Keratinocyte (primary cell): ENCODE measurements around the gene RUNX1. TPM values are rescaled to one million over a fixed set of nuclear protein-coding genes. Genes with fewer than 3 reads are reported as not detected.

Experiments
- DNase-seq: peaks from one replicate; pipeline ENCODE4 v3.0.0-alpha.2; 2011; ENCODE audit warnings: low read depth, missing footprints, low spot score
- FAIRE-seq: peaks from 2 replicates; lab custom pipeline; 2011; peaks lifted over from hg19 to GRCh38; lab: Jason Lieb, UNC
- H2AFZ ChIP-seq: 2 replicates; pipeline ENCODE4 v1.6.0; 2012; ENCODE audit warnings: low read length, control low read depth, inconsistent platforms; ENCODE audit not compliant: control insufficient read depth
- H3K27ac ChIP-seq: 2 replicates; pipeline ENCODE4 v1.5.1; 2011; ENCODE audit warnings: low read length; ENCODE audit not compliant: control insufficient read depth, insufficient read depth
- H3K27me3 ChIP-seq: 3 replicates; pipeline ENCODE4 v1.6.0; 2011; ENCODE audit warnings: low read length; ENCODE audit not compliant: control insufficient read depth, insufficient read depth; ENCODE audit errors: extremely low read depth
- H3K36me3 ChIP-seq, 2 experiments: 2 replicates in 1 of 2; 3 replicates in 1 of 2; pipeline ENCODE4 v1.5.1; 2011; ENCODE audit warnings: low read length in 2 of 2, mild to moderate bottlenecking in 1 of 2; ENCODE audit not compliant: control insufficient read depth in 2 of 2, insufficient read depth in 2 of 2; ENCODE audit errors: extremely low read depth in 1 of 2
- H3K4me1 ChIP-seq: 3 replicates; pipeline ENCODE4 v1.5.1; 2011; ENCODE audit warnings: low read length; ENCODE audit not compliant: control insufficient read depth, insufficient read depth; ENCODE audit errors: extremely low read depth
- H3K4me2 ChIP-seq: 3 replicates; pipeline ENCODE4 v1.6.0; 2011; ENCODE audit warnings: low read depth, low read length; ENCODE audit not compliant: control insufficient read depth, insufficient read depth; ENCODE audit errors: extremely low read depth
- H3K4me3 ChIP-seq, 3 experiments: fragments of 200-600 bp in 1 of 3; sonication (generic) in 1 of 3; 2 replicates in 2 of 3; 3 replicates in 1 of 3; pipeline ENCODE4 v1.5.1; 2011 to 2016; ENCODE audit warnings: low read length in 3 of 3, mild to moderate bottlenecking in 3 of 3, control low read depth in 2 of 3, inconsistent platforms in 1 of 3, low read depth in 1 of 3, mixed read lengths in 1 of 3, mixed run types in 1 of 3, moderate library complexity in 1 of 3; ENCODE audit not compliant: control insufficient read depth in 2 of 3, insufficient read depth in 2 of 3; ENCODE audit errors: extremely low read depth in 1 of 3
- H3K79me2 ChIP-seq: 2 replicates; pipeline ENCODE4 v1.6.0; 2012; ENCODE audit warnings: low read length; ENCODE audit not compliant: control insufficient read depth, insufficient read depth
- H3K9ac ChIP-seq: 3 replicates; pipeline ENCODE4 v1.6.0; 2011; ENCODE audit warnings: low read length; ENCODE audit not compliant: control insufficient read depth, insufficient read depth; ENCODE audit errors: extremely low read depth
- H3K9me1 ChIP-seq: 3 replicates; pipeline ENCODE4 v1.6.0; 2011; ENCODE audit warnings: low read length; ENCODE audit not compliant: control insufficient read depth, insufficient read depth; ENCODE audit errors: extremely low read depth
- H3K9me3 ChIP-seq: 2 replicates; pipeline ENCODE4 v1.5.1; 2012; ENCODE audit warnings: low read depth, low read length; ENCODE audit not compliant: control insufficient read depth
- H4K20me1 ChIP-seq: 3 replicates; pipeline ENCODE4 v1.6.0; 2011; ENCODE audit warnings: low read length; ENCODE audit not compliant: control insufficient read depth, insufficient read depth; ENCODE audit errors: extremely low read depth
- EZH2 ChIP-seq: IDR thresholded peaks from one replicate; pipeline ENCODE4 v1.6.1; 2012; ENCODE audit warnings: inconsistent platforms, mild to moderate bottlenecking, low read length, moderate library complexity
- dilution Hi-C: fragments of 300-500 bp; cut with MboI; formaldehyde crosslinking; loops from one replicate; pipeline ENCODE4 v1.7.0; 2020; ENCODE audit warnings: low sequenced_read_pairs; ENCODE audit not compliant: extremely low pct_ligation_motif_present
- polyA plus RNA-seq, 5 experiments: library from polyadenylated mRNA; depleted of rRNA in 3 of 5; stranded (reverse) in 3 of 5; stranded (forward) in 1 of 5; unstranded in 1 of 5; fragments of >200 nt; gene quantifications; 1 replicate in 1 of 5; 2 replicates in 3 of 5; 3 replicates in 1 of 5; pipeline versions ENCODE4 v1.2.1 to v1.2.3, GENCODE V29; 2011 to 2012; ENCODE audit warnings: missing spikeins in 2 of 5, low read depth in 1 of 5, low replicate concordance in 1 of 5
- TF ChIP-seq, protein P1 (sequence below), 3 experiments: IDR thresholded peaks in 1 of 3; conservative IDR thresholded peaks in 1 of 3; optimal IDR thresholded peaks in 1 of 3; 2 replicates in 2 of 3; 3 replicates in 1 of 3; pipeline versions ENCODE3 to v1.5.1; 2011; ENCODE audit warnings: low read length in 3 of 3, mild to moderate bottlenecking in 3 of 3, moderate library complexity in 2 of 3, control low read depth in 1 of 3, inconsistent platforms in 1 of 3; ENCODE audit not compliant: insufficient read depth in 2 of 3; ENCODE audit errors: extremely low read depth in 1 of 3

RUNX1 gene
- polyA plus RNA-seq, 1 donor (not counting 4 experiments of a cell fraction or from before 2014, with no cell fraction given): 44.9 TPM

DNA sequence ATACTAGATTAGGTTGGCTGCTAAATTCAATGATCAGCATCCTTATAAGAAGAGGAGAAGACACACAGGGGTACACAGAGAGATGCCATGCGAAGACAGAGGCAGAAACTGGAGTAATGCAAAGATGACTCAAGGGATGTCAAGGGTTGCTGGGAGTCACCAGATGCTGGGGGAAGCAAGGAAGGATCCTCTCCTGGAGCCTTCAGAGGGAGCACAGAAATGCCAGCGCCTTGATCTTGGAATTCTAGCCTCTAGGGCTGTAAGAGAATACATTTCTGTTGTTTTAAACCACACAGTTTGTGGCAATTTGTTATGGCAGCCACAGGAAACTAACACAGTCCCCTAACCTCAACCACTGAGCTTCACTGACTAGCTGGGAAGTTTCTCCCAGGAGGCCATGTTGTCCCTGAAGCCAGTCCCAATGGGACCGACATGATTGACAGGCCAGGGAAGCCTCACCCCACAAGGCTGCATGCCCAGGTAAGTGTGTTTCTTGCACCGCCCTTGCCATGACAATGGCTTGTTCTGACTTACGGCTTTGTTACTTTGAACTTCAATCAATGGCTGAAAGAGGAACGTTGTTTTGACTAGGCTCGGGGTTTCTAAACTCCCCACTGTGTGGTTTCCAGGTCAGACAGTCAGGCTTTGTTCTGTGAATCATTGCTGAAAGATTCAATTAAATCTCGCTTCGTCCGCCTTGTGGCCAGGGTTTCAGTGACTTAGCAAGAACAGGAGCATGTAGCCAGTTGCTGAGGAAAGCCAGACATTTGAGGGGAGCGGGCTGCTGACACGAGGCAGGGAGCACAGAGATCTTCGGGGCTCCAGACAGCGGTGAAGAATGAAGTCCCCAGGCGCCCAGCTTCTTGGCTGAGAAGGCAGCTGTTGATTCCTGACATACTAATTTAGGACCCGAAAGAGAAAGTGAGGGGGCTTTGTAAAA is 62.3 kb downstream of the RUNX1 start:
- H3K36me3 ChIP-seq: no peaks in the 10 kb centered on the region
- peak overlapping the region; percentile 24 for H3K9ac ChIP-seq
- no peak for TF ChIP-seq EZH2
- TF ChIP-seq, protein P1, sequence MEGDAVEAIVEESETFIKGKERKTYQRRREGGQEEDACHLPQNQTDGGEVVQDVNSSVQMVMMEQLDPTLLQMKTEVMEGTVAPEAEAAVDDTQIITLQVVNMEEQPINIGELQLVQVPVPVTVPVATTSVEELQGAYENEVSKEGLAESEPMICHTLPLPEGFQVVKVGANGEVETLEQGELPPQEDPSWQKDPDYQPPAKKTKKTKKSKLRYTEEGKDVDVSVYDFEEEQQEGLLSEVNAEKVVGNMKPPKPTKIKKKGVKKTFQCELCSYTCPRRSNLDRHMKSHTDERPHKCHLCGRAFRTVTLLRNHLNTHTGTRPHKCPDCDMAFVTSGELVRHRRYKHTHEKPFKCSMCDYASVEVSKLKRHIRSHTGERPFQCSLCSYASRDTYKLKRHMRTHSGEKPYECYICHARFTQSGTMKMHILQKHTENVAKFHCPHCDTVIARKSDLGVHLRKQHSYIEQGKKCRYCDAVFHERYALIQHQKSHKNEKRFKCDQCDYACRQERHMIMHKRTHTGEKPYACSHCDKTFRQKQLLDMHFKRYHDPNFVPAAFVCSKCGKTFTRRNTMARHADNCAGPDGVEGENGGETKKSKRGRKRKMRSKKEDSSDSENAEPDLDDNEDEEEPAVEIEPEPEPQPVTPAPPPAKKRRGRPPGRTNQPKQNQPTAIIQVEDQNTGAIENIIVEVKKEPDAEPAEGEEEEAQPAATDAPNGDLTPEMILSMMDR (optimal IDR thresholded peaks at IDR 0.05 in 1 of 3, IDR thresholded peaks at IDR 0.05 in 1 of 3, conservative IDR thresholded peaks at IDR 0.05 in 1 of 3; ENCODE audit: extremely low read depth in 1 of 3, insufficient read depth in 2 of 3, low read length in 3 of 3): no peak
- dilution Hi-C loops: no loop called here
- H3K4me3 ChIP-seq: no peak overlapping the region
- H2AFZ ChIP-seq: peak overlapping the region; percentile 29
- H3K9me3 ChIP-seq: no peaks in the 10 kb centered on the region
- H3K79me2 ChIP-seq: no peaks in the 10 kb centered on the region
- peaks cover 25% of the 10 kb centered on the region for H3K4me1 ChIP-seq
- DNase-seq (no peak), FAIRE-seq (peak; percentile 29)
- H3K27ac ChIP-seq: peak overlapping the region; percentile 25
- H3K9me1 ChIP-seq: peaks cover 1% of the 10 kb centered on the region
- H4K20me1 ChIP-seq: no peaks in the 10 kb centered on the region
- H3K4me2 ChIP-seq: peak overlapping the region; percentile 34
- H3K27me3 ChIP-seq: no peaks in the 10 kb centered on the region

DNA sequence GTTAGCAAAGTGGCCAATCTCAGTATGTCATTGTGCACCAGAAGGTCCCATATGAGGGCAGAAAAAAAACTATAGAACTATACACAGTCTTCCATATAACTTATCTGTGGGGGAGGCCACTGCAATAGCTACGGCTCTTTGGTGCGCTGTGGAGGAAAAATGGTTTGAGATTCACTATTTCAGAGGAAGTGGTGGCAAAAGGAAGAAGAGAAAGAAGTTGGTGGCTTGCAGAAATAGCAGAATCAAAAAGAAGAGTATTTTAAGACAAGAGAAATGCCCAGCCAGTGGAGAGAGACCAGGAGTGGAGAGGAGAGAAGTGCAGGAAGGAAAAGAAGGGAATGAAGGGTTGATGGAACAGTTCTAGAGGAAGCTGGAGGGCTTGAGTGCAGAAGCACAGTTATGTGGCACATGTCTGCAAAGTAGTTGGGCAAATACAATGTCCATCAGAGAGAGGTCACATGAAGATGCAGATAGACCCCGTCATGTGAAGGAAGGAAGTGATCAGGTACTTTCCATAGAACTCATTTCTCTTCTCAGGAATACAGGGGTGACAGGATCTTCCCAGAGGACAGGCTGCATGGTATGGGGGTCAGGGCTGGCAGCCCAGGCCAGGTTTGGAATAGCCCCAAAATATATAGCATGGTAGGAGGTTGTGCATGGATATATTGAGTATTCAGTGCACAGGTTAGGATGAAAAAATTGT is 64.6 kb downstream of the RUNX1 start:
- H3K4me1 ChIP-seq: peaks cover 25% of the 10 kb centered on the region
- TF ChIP-seq, protein P1 (optimal IDR thresholded peaks at IDR 0.05 in 1 of 3, IDR thresholded peaks at IDR 0.05 in 1 of 3, conservative IDR thresholded peaks at IDR 0.05 in 1 of 3; ENCODE audit: extremely low read depth in 1 of 3, insufficient read depth in 2 of 3, low read length in 3 of 3): no peak
- TF ChIP-seq EZH2: no peak
- H3K4me3 ChIP-seq: no peak overlapping the region
- peaks cover 2% of the 10 kb centered on the region for H3K9me1 ChIP-seq
- H2AFZ ChIP-seq: no peak overlapping the region
- no peak overlapping the region for H3K4me2 ChIP-seq
- no peaks in the 10 kb centered on the region for H3K9me3 ChIP-seq
- no peak for FAIRE-seq
- DNase-seq: no peak
- H3K27me3 ChIP-seq: no peaks in the 10 kb centered on the region
- H3K36me3 ChIP-seq: no peaks in the 10 kb centered on the region
- no peaks in the 10 kb centered on the region for H3K79me2 ChIP-seq
- no peak overlapping the region for H3K27ac ChIP-seq
- no peak overlapping the region for H3K9ac ChIP-seq
- H4K20me1 ChIP-seq: no peaks in the 10 kb centered on the region
- dilution Hi-C loops: no loop called here
